ENCODE measurements around the gene CTU1.

DNA sequence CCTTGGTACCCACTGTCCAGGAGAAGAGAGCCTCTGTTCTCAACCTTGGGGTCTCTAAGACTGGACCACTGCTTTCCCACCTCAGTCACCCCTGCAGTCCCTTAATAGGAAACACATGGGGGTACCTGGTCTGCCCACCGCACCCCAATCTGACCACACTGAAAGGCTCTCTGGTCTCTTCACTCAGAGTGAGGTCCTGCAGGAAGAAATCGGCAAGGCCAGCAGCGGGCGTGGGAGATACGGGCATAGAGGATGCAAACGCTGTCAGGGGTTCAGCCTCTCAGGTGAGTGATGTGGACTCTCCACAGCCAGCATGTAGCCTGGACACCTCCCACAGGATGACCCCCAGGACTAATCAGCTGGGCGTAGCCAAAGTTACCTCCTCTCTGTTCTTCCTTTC is 20.0 kb upstream of the CTU1 start:
- TF ChIP-seq, protein P1, sequence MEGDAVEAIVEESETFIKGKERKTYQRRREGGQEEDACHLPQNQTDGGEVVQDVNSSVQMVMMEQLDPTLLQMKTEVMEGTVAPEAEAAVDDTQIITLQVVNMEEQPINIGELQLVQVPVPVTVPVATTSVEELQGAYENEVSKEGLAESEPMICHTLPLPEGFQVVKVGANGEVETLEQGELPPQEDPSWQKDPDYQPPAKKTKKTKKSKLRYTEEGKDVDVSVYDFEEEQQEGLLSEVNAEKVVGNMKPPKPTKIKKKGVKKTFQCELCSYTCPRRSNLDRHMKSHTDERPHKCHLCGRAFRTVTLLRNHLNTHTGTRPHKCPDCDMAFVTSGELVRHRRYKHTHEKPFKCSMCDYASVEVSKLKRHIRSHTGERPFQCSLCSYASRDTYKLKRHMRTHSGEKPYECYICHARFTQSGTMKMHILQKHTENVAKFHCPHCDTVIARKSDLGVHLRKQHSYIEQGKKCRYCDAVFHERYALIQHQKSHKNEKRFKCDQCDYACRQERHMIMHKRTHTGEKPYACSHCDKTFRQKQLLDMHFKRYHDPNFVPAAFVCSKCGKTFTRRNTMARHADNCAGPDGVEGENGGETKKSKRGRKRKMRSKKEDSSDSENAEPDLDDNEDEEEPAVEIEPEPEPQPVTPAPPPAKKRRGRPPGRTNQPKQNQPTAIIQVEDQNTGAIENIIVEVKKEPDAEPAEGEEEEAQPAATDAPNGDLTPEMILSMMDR (IDR thresholded peaks at IDR 0.05 in 8 of 11, conservative IDR thresholded peaks at IDR 0.05 in 3 of 11) = no peak
- no peak for TF ChIP-seq POLR2A (IDR thresholded peaks at IDR 0.05)
- no peak for TF ChIP-seq POLR2AphosphoS5 (IDR thresholded peaks at IDR 0.05)
